Heart left ventricle (tissue), 16 donors: ENCODE results near the gene LY6G5C. TPM values are rescaled to one million over a fixed set of nuclear protein-coding genes. Genes with fewer than 3 reads are reported as not detected.

Experiments used
- ATAC-seq, 4 donors: fragments of 200-7000 bp; cut with Tn5 transposase; one replicate each; pipeline ENCODE4 v1.9.1; 2020 to 2022; ENCODE audit warnings: moderate library complexity in 4 of 4, mild to moderate bottlenecking in 3 of 4, moderate number of reproducible peaks in 1 of 4
- DNase-seq, 5 donors: peaks; one replicate each; pipeline ENCODE4 v3.0.0-alpha.2; 2020
- H3K27ac ChIP-seq, 12 donors: fragments of 200-600 bp; sonication (generic) in 4 of 12; one replicate each; pipeline versions ENCODE4 v1.5.0 to v1.8.0; 2016 to 2022; ENCODE audit warnings: mild to moderate bottlenecking in 2 of 12
- H3K27me3 ChIP-seq, 9 donors: fragments of 200-600 bp; sonication (generic) in 2 of 9; one replicate each; pipeline versions ENCODE4 v1.5.1 to v1.8.0; 2016 to 2022; ENCODE audit warnings: mild to moderate bottlenecking in 3 of 9
- H3K36me3 ChIP-seq, 9 donors: fragments of 200-600 bp; sonication (generic) in 2 of 9; one replicate each; pipeline versions ENCODE4 v1.5.0 to v1.8.0; 2018 to 2022; ENCODE audit warnings: mild to moderate bottlenecking in 2 of 9
- H3K4me1 ChIP-seq, 12 donors: fragments of 200-600 bp; sonication (generic) in 4 of 12; one replicate each; pipeline versions ENCODE4 v1.5.0 to v1.8.0; 2016 to 2022; ENCODE audit warnings: mild to moderate bottlenecking in 3 of 12
- H3K4me3 ChIP-seq, 12 donors: fragments of 200-600 bp; sonication (generic) in 4 of 12; one replicate each; pipeline versions ENCODE4 v1.5.0 to v1.8.0; 2017 to 2022; ENCODE audit warnings: mild to moderate bottlenecking in 9 of 12, moderate library complexity in 4 of 12
- H3K9me3 ChIP-seq, 12 donors: fragments of 200-600 bp; sonication (generic) in 4 of 12; one replicate each; pipeline versions ENCODE4 v1.5.0 to v1.8.0; 2016 to 2022; ENCODE audit warnings: mild to moderate bottlenecking in 1 of 12
- CTCF ChIP-seq, 12 donors: fragments of 200-600 bp; sonication (generic) in 4 of 12; IDR thresholded peaks; one replicate each; pipeline versions ENCODE4 v1.5.0 to v1.8.0; 2018 to 2022; ENCODE audit warnings: antibody characterized with exemption in 12 of 12, mild to moderate bottlenecking in 5 of 12
- POLR2A ChIP-seq, 2 donors: fragments of 450-650 bp; IDR thresholded peaks; one replicate each; pipeline ENCODE4 v1.6.1; 2017; ENCODE audit warnings: antibody characterized with exemption in 2 of 2, mild to moderate bottlenecking in 2 of 2, moderate library complexity in 2 of 2
- WGBS, 4 donors: extraction: QIAGEN DNeasy Blood & Tissue Kit in 2 of 4; methylation state at CpG; one replicate each; pipeline versions ENCODE4 v1.1.5 to v1.1.7; 2013 to 2018; 5-methylcytosine and 5-hydroxymethylcytosine counted together
- intact Hi-C, 10 donors: fragments of 100-400 bp; cut with DNase I; formaldehyde crosslinking; loops; one replicate each; pipeline versions ENCODE4 v1.11.1 to v1.14.2; 2022
- polyA plus RNA-seq, 2 donors: library from polyadenylated mRNA; stranded (reverse); fragments of 200-250 nt; gene quantifications; one replicate each; pipeline ENCODE4 v1.2.3, GENCODE V29; 2013
- total RNA-seq, 9 donors: library from RNA; depleted of rRNA in 2 of 9; stranded (reverse); fragments of >200 nt in 2 of 9; fragmentation: NEBNext Ultra II Directional in 3 of 9; extraction: Animal tissue kit (Norgen Biotek cat#: 25700) in 3 of 9; gene quantifications; one replicate each; pipeline versions ENCODE4 v1.1.0 to v1.2.4, GENCODE V29; 2016 to 2023
- donor health status: ischemic (EF 13 %, LVEDD 7.1; RV severe dilation, severe dysfunction).
- donor health status: healthy with polysubstance abuse.
- donor health status: DM: no; HTN: yes; CAD: no.
- donor health status: DM: no; HTN: no; CAD: no.
- donor health status: ischemic (EF 25% LVEDD 6.9; RV normal size, moderate dysfunction).
- donor health status: ischemic (EF 25% LVEDD 5.7; RV mildly dilated, moderate dysfunction).
- donor health status: healthy.
- donor health status: DM: yes; HTN: yes; CAD: no.
- donor health status: ischemic (EF 35%, LVEDD 5.7; RV mildly dilated, moderate dysfunction).
- donor health status: nonischemic (EF 11% LVEDD 7.7; RV severe dilation, severe dysfunction).
- donor health status: DM: yes; HTN: yes; CAD: no.
- donor health status: PGD.
- donor health status: ischemic (EF 29% LVEDD 5.4; RV normal size, mild dysfunction).
- donor health status: nonischemic (EF 23%, LVEDD 6.1; RV moderate dilation, normal function).

LY6G5C gene
- total and polyA plus RNA-seq, 11 donors, result 1.3 to 3.1 (median 2.2) TPM

GRCh38 chr6:31692886-31693285, 12.0 kb upstream of the LY6G5C start:
- no peak for TF ChIP-seq CTCF (IDR thresholded peaks at IDR 0.05)
- no peak for TF ChIP-seq POLR2A (IDR thresholded peaks at IDR 0.05)
- ATAC-seq (no peak), DNase-seq (no peak)
- no peaks in the 10 kb centered on the region for H3K9me3 ChIP-seq
- H3K4me1 ChIP-seq, result peaks cover 0 to 8% (median 0%) of the 10 kb centered on the region in 12 donors
- H3K27ac ChIP-seq, result no peak overlapping the region
- H3K36me3 ChIP-seq, result peaks cover 0 to 100% (median 96%) of the 10 kb centered on the region in 9 donors
- intact Hi-C loops, result no loop called here
- WGBS, 4 donors, result 80 to 90% (median 86%) methylated on average over 9 of the region's 9 CpGs
- H3K4me3 ChIP-seq, result no peak overlapping the region
- no peaks in the 10 kb centered on the region for H3K27me3 ChIP-seq

GRCh38 chr6:31692353-31692752, 11.5 kb upstream of the LY6G5C start:
- H3K4me3 ChIP-seq, result no peak overlapping the region
- no peaks in the 10 kb centered on the region for H3K9me3 ChIP-seq
- H3K27ac ChIP-seq, result no peak overlapping the region
- WGBS, 4 donors, result 77 to 82% (median 79%) methylated on average over 4 of the region's 4 CpGs
- H3K27me3 ChIP-seq, result no peaks in the 10 kb centered on the region
- intact Hi-C loops, result no loop called here
- H3K36me3 ChIP-seq, result peaks cover 0 to 100% (median 99%) of the 10 kb centered on the region in 9 donors
- no peak for TF ChIP-seq CTCF (IDR thresholded peaks at IDR 0.05)
- TF ChIP-seq POLR2A (IDR thresholded peaks at IDR 0.05), result no peak
- H3K4me1 ChIP-seq, result peaks cover 0 to 5% (median 0%) of the 10 kb centered on the region in 12 donors
- no peak for ATAC-seq
- peak in 1 of 5 donors; percentile 12 for DNase-seq

- Histone ChIP-seq H3K36me3 (peaks cover 0 to 100% (median 100%) of the 10 kb centered on the region in 9 donors), H3K27me3 (no peaks in the 10 kb centered on the region), H3K9me3 (no peaks in the 10 kb centered on the region), H3K27ac (no peak overlapping the region), H3K4me1 (peaks cover 0 to 5% (median 0%) of the 10 kb centered on the region in 12 donors), H3K4me3 (no peak overlapping the region)
- TF ChIP-seq POLR2A (IDR thresholded peaks at IDR 0.05), result no peak
- no peak for TF ChIP-seq CTCF (IDR thresholded peaks at IDR 0.05)
- DNase-seq, result peak in 1 of 5 donors; percentile 30
- no peak for ATAC-seq
- intact Hi-C loops, result no loop called here
- 92 to 96% (median 95%) methylated on average over 6 to 12 of the region's 12 CpGs for WGBS, 4 donors
These were observed 10.8 kb upstream of the LY6G5C start for GRCh38 chr6:31691564-31692108.

- Histone ChIP-seq H3K27me3 (no peaks in the 10 kb centered on the region), H3K27ac (no peak overlapping the region), H3K36me3 (peaks cover 0 to 100% (median 100%) of the 10 kb centered on the region in 9 donors), H3K4me1 (peaks cover 0 to 5% (median 0%) of the 10 kb centered on the region in 12 donors), H3K4me3 (no peak overlapping the region), H3K9me3 (no peaks in the 10 kb centered on the region)
- no peak for TF ChIP-seq POLR2A (IDR thresholded peaks at IDR 0.05)
- no peak for DNase-seq
- no peak for ATAC-seq
- 89 to 94% (median 90%) methylated on average over 6 of the region's 6 CpGs for whole genome bisulfite sequencing, 4 donors
- intact Hi-C loops, result no loop called here
These were observed 10.2 kb upstream of the LY6G5C start for GRCh38 chr6:31691078-31691463.
